SK-N-MC (cell line): ENCODE measurements around the gene SGMS2.

Experiments used
- EZH2 ChIP-seq: fragments of 200-600 bp; sonication (generic); IDR thresholded peaks from one replicate; pipeline ENCODE4 v1.6.1; 2017; ENCODE audit warnings: antibody characterized with exemption
- POLR2AphosphoS5 ChIP-seq: IDR thresholded peaks from 2 replicates; pipeline ENCODE4 v1.6.1; 2012; ENCODE audit warnings: mild to moderate bottlenecking, low read depth, low read length, borderline replicate concordance

DNA sequence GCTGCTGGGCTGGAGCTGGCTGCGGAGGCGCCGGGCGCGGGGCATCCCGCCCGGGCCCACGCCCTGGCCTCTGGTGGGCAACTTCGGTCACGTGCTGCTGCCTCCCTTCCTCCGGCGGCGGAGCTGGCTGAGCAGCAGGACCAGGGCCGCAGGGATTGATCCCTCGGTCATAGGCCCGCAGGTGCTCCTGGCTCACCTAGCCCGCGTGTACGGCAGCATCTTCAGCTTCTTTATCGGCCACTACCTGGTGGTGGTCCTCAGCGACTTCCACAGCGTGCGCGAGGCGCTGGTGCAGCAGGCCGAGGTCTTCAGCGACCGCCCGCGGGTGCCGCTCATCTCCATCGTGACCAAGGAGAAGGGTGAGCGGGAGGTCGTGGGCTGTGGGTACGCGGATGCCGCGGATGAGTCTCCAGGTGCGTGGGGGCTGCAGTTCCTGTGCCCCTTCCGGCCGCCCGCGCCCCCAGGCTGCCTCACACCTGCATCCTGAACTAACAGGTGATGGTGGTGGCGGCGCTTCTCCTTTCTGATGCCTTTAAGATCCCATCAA, 107.1 kb downstream of the SGMS2 start:
- TF ChIP-seq EZH2 (no peak), POLR2AphosphoS5 (no peak)
